Activated CD8-positive, alpha-beta memory T cell treated with anti-CD3 and anti-CD28 coated beads, Interleukin-2, amount 50 U/mL, for 24 hours (primary cell): Measurements from ENCODE around the gene ROS1.
"Not testable (repeated sequence)": the region's sequence is repeated elsewhere in the genome, so short reads cannot be mapped to it uniquely, and the experiment has no call there.

Experiments used
- DNase-seq: peaks from one replicate; pipeline ENCODE4 v3.0.0-alpha.2; 2020; ENCODE audit errors: extremely low read depth

Gene ROS1

DNA sequence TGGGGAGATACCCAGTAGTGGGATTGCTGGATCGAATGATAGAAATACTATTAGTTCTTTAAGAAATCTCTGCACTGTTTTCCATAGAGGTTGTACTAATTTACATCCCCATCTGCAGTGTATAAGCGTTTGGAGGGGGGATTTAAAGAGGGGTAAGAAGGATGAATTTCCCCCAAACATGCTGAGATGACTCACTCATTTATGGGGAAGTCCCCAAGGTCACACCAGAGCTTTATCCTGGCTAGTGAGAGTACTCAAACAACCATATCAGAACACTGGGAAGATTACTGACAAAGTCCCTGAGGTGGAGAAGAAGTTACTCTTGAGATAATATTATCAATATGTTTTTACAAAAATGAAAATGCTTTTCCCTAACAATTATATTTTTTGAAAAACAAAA, 44.0 kb downstream of the ROS1 start:
- no peak for DNase-seq

DNA sequence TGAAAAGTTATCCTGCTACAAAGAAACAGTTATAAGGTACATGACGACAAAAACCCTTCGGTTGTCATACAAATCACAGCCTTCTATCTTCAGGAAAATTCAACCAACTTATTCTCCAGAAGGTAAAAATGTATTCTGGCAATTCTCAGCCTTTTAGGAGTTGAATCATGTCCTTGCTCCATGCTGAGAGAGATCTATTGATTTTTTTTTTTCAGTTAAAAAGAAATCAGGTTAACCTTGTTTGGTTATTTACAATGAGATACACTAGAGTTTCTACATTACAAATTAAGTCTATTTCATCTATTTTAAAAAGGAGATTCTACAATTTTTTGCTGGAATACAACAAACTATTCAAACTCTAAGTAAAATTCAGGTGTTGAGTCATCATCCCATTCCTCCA, 45.4 kb downstream of the ROS1 start:
- no peak for DNase-seq

- DNase-seq = no peak
Measured at GRCh38 chr6:117375446-117375845, 50.3 kb downstream of the ROS1 start.

DNA sequence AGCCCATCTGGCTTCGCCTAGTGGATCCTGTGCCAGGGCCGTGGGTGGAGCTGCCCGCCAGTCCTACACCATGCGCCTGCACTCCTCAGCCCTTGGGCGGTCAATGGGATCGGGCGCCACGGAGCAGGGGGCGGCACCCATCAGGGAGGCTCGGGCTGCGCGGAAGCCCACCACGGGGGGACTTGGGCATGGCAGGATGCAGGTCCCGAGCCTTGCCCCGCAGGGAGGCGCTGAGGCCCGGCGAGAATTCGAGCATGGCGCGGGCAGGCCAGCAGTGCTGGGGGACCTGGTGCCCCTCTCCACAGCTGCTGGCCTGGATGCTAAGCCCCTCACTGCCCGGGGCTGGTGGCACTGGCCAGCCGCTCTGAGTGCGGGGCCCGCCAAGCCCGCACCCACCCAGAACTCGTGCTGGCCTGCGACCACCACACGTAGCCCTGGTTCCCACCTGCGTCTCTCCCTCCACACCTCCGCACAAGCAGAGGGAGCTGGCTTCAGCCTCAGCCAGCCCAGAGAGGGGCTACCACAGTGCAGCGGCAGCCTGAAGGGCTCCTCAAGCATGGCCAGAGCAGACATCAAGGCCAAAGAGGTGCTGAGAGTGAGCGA, 52.4 kb downstream of the ROS1 start:
- no peak for DNase-seq

- not testable (repeated sequence) for DNase-seq
Measured at GRCh38 chr6:117372289-117372688, 53.5 kb downstream of the ROS1 start.

DNA sequence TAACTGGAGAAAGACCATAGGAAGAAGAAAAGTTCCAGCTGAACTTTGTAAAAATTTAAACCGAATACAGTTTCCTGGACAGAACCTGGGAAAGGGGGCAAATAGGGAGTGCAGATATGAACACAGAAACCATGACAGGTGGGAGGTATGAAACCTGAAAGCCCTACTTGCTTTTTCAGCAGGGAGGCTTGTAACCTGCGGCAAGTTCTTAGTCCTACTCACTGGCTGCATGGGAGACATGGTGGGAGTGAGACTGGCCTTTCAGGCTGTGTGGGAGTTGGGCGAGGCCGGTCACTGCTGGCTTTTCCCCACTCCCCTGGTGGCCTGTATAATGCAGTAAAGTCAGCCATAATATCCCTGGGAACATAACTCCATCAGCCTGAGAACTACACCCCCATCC, 54.2 kb downstream of the ROS1 start:
- no peak for DNase-seq

GRCh38 chr6:117359581-117359980, 66.2 kb downstream of the ROS1 start:
- no peak for DNase-seq

GRCh38 chr6:117354671-117355070, 71.1 kb downstream of the ROS1 start:
- DNase-seq = no peak

DNA sequence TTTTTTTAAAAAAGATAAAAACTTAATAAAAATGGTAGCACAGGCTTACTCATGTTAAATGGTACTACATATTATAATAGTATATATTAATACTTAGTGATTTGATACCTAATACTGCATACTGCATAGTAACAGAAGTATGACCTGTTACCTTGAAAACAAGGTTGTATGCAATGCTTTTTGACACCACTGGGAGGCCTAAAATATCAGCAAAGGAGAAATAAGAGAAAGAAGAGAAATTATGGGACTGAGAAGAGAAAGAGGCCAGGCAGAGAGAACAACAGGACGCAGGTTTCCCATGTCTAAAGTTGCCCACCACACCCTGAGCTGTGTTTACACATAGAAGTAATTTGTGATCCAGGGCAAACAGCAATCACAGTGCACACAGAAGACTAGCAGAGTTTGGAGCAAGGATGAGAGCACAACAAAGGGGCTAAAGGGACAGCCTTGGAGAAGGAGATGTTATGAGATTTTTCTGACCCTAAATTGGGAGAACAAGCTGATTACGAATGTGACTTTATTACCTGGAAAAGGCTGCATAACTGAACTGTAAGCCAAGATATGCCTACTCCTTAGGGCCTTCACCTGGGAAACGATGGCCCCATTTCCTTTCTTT, 73.2 kb downstream of the ROS1 start:
- DNase-seq = no peak

DNA sequence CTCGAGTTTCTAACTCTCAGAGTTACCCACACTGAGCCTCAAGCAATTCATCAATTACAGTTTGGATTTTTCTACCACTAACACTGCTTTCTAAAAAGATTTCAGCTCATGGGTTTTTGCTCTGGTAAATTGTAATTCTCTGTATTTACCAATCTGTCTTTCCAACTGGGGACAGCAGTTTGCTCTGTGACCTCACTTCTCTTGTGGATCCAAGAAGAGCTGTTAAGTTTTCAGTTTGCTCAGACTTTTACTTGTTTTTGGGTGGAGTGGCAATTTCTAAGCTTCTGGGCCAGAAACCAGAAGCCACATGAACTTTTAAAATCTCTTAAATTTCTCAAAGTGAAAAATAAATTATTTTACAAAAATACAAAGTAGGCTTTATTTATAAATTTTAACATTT, 74.2 kb downstream of the ROS1 start:
- no peak for DNase-seq

GRCh38 chr6:117346142-117346930, 79.4 kb downstream of the ROS1 start:
- no peak for DNase-seq

GRCh38 chr6:117345292-117345610, 80.5 kb downstream of the ROS1 start:
- no peak for DNase-seq

DNA sequence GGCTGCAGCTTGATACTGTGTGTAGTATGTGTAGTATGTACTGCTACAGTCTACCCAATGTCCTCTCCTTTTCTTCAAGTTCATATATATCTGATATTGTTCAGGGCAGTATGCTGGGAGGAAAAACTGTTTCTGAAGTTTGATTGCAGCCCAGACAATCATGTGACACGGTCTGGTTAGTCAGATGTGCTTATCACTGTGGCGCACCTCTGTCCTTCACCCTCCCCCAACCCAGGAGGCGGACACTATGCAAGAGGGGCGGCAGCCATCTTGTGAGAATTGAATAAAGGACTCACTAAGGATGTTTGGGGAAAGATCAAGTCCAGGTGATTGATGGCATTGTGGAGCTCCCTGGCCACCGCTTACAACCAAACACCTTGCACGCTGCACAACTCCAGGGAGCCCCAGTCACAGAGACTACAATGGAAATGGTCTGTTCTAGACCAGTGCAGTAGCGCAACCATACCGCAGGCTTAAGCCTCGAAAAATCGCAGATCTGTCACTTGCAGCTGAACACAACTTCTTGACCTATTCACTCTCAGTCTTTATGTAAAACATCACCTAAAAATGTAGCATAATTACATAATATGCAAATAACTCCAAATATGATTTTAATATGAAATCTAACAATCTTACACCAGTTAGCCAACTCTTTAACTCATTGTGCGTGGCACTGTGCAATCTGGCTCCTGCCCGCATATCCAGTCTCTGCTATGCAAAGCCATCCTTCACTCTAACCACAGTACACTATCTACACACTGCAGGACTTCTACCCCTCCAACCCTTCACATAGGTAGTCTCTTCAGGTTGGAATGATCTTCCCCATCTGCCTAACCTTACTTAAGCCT, 81.1 kb downstream of the ROS1 start:
- no peak for DNase-seq

DNA sequence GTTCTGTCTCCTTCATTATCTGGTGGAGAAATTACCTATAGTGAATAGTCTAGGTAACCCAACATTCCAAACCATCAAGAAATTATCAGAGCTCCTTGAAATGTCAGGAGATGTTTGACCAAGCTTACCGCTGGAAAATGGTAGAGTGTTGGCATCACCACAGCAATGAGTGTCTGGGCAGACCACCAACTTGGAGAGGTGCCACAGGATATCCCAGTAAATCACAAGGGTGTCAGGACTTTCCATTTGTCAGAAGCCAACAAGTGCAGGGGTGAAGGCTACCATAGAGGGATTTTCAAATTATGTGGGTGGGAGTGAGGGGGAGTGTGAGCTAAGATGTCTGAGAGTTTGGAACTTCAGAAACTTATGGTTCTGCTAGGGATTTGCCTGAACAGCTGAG, 87.2 kb downstream of the ROS1 start:
- DNase-seq = no peak

DNA sequence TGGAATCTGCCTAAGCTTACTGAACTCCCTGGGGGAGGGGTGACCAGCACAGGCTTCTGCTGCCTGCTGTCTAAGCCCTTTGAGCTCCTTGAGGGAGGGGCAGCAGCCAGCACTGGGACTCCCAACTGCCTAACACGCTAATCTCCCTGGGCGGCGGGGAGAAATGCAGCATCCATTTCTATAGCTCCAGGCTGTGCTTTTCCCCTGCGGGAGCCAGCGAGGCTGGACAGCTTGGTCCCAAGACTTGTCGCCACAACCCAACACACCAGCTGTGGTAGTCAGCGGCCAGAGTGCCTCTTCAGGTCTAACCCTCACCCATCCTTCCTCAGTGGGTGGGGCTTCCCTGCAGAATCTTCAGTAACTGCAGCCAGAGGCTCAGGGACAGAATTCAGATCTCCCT, 95.8 kb downstream of the ROS1 start:
- no peak for DNase-seq

GRCh38 chr6:117328500-117328899, 97.2 kb downstream of the ROS1 start:
- no peak for DNase-seq

DNA sequence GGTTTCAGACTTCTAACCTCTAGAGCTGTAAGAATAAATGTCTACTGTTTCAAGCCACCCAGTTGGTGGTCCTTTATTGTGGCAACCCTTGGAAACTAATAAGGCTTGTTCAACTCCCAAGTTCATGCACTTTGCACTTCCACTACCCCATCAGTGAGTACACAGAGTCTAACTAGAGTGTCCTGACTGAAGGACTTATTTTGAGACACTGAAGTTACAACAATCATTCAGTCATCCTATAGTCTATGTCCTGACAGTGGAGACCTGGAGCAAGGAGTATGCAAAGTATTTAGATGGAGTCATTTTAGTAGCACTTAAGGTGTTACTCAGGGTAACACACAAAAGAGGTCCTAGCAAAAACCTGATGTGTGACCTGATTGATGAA, 97.7 kb downstream of the ROS1 start:
- DNase-seq = no peak

DNA sequence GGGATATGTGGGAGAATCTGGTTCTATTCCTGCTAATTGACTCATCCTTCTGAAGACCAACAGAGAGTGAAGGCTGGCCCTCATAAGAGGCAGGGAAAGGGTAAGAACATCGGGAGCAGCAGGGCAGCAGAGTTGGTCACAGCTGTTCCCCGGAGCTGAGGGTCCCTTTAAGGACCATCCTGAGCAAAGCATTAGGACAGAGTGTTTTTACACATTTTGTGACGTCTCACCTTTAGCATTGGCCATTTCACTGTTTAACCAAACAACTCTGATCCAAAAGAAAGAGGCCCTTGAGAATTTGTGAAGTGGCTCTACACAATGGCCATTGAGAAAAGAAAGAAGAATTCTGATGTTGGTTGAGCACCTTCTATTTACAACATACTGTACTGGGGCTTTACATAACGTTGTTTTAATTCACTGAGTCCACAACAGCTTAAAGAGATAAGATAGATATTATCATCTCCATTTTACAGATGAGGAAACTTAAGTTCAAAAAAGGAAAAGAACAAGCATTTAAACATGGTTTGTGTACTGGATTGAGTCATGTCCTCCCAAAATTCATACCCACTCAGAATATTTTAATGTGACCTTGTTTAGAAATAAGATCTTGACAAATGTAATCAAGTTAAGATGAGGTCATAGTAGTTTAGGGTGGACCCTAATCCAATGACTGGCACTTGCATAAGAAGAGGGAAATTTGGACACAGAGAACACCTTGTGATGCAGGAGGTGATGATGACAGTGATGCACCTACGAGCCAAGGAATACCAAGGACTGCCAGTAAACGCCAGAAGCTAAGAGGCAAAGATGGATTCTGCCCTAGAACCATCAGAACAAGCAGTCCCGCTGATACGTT, 98.4 kb downstream of the ROS1 start:
- no peak for DNase-seq

GRCh38 chr6:117326396-117326795, 99.3 kb downstream of the ROS1 start:
- DNase-seq = no peak

DNA sequence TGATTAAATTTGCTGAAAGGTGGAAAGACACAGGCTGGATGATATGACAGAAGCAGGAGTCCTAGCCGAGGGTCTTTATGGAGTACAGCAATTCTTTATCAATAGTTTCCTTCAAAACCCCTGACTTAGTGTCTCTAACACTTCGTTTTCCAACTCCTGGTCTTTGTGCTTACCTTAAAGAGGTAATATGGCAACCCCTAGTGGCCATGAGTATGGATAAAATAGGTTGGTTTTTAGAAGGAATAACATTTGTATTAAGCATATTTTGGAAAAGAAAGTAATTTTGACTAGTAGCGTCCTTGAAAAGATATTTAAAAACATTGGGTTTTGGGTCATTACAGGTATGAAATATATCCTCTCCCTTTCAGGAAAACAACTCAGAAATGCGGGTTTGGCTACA, 108.5 kb downstream of the ROS1 start:
- DNase-seq = no peak

DNA sequence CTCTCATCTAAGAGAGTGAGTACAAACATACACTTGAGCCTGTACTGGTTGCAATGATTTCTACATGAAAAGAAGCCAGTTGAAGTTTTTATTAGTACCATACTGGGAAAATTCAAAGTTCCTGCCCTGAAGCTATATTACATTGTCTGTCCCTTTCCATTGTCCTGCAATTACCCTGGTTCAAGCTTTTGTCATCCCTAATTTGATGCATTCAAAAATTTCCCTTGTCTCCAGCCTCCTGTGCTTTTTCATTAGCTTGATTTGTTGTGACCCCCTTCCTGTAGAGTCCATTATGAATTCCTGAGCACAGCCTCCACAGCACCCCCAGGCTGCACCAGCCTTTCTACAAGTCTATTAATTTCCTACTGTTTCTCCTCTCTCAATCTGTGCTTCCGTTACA, 114.0 kb downstream of the ROS1 start:
- DNase-seq = no peak

DNA sequence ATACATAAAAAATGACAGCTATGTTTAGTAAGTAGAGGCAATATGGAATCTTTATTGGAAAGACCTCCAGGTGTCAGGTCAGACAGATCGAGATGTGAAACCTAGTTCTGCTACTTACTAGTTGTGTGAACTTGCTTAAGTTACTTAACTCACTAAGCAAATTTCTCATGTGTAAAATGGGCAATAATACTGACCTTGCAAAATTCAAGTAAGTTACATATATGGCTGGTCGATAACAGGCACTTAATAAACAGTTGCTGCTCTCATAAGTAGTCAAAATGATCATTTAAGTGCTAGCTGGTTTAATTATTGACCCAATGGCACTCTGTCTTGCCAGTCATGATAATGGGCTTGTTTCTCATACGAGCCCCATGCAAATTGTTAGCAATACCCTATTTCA, 114.4 kb downstream of the ROS1 start:
- DNase-seq = no peak
